Caco-2 (cell line): ENCODE data around the gene PHKB. TPM values are rescaled to one million over a fixed set of nuclear protein-coding genes. Genes with fewer than 3 reads are reported as not detected.

Experiments
- BruUV-seq: library from RNA; stranded (reverse); fragments of 400-500 nt; replicated peaks from 2 replicates; lab custom pipeline; 2021; lab: Mats Ljungman, UMichigan
- CTCF ChIA-PET: fragments of 300-600 bp; sonication (Branson Sonifier 250); formaldehyde crosslinking; loops from one replicate; lab custom pipeline; 2022; ENCODE audit warnings: antibody characterized with exemption; lab: Charles Lee
- POLR2A ChIA-PET: fragments of 300-600 bp; sonication (Branson Sonifier 250); formaldehyde crosslinking; loops from one replicate; lab custom pipeline; 2022; ENCODE audit warnings: antibody characterized with exemption; lab: Charles Lee
- DNase-seq, 2 experiments: peaks; one replicate each; pipeline versions ENCODE4 v3.0.0 to v3.0.0-alpha.2; 2020 to 2022
- H3K27me3 ChIP-seq: replicated peaks from 2 replicates; pipeline ENCODE4 v1.6.0; 2011; ENCODE audit warnings: low read length; ENCODE audit not compliant: control insufficient read depth, insufficient read depth
- H3K36me3 ChIP-seq: 2 replicates; pipeline ENCODE4 v1.5.1; 2011; ENCODE audit warnings: low read length; ENCODE audit not compliant: control insufficient read depth, insufficient read depth
- H3K4me1 ChIP-seq: fragments of 250-450 bp; sonication (Bioruptor Pico); 2 replicates; pipeline ENCODE4 v1.5.1; 2020; ENCODE audit warnings: mild to moderate bottlenecking
- H3K4me3 ChIP-seq: 2 replicates; pipeline ENCODE4 v1.5.1; 2011; ENCODE audit warnings: low read depth, mild to moderate bottlenecking, control low read depth, low read length
- H3K9me3 ChIP-seq: fragments of 250-450 bp; sonication (Bioruptor Pico); 2 replicates; pipeline ENCODE4 v1.5.1; 2020; ENCODE audit warnings: mild to moderate bottlenecking, moderate library complexity
- H3K27ac Mint-ChIP-seq: one replicate; pipeline ENCODE4 v1.8.0; 2022; ENCODE audit warnings: mixed read lengths; ENCODE audit not compliant: unreplicated experiment
- H3K27me3 Mint-ChIP-seq: one replicate; pipeline ENCODE4 v1.8.0; 2022; ENCODE audit warnings: mixed read lengths; ENCODE audit not compliant: insufficient read depth, unreplicated experiment
- H3K36me3 Mint-ChIP-seq: one replicate; pipeline ENCODE4 v1.8.0; 2022; ENCODE audit warnings: mild to moderate bottlenecking, mixed read lengths; ENCODE audit not compliant: insufficient read depth, unreplicated experiment
- H3K4me1 Mint-ChIP-seq: one replicate; pipeline ENCODE4 v1.8.0; 2022; ENCODE audit warnings: low read depth, mixed read lengths; ENCODE audit not compliant: unreplicated experiment
- H3K4me3 Mint-ChIP-seq: one replicate; pipeline ENCODE4 v1.8.0; 2022; ENCODE audit warnings: mild to moderate bottlenecking, moderate library complexity, mixed read lengths; ENCODE audit not compliant: unreplicated experiment
- H3K9me3 Mint-ChIP-seq: one replicate; pipeline ENCODE4 v1.8.0; 2022; ENCODE audit warnings: mixed read lengths; ENCODE audit not compliant: unreplicated experiment
- intact Hi-C: fragments of 100-400 bp; cut with micrococcal nuclease; formaldehyde crosslinking; loops from one replicate; pipeline ENCODE4 v1.10.0; 2022; ENCODE audit not compliant: unreplicated experiment
- total RNA-seq: library from RNA; stranded (reverse); gene quantifications from 2 replicates; pipeline ENCODE4 v1.2.3, GENCODE V29; 2022
- TF ChIP-seq, protein P1 (sequence below), 2 experiments: fragments of 200-600 bp in 1 of 2; IDR thresholded peaks; 1 replicate in 1 of 2; 2 replicates in 1 of 2; pipeline versions ENCODE4 v1.5.1 to v1.8.0; 2011 to 2022; ENCODE audit warnings: antibody characterized with exemption in 1 of 2, control low read depth in 1 of 2, inconsistent platforms in 1 of 2, low read depth in 1 of 2, low read length in 1 of 2, mild to moderate bottlenecking in 1 of 2, moderate library complexity in 1 of 2; ENCODE audit not compliant: insufficient read depth in 1 of 2, severe bottlenecking in 1 of 2, unreplicated experiment in 1 of 2

Gene PHKB
- total RNA-seq, 1 experiment from 2014 or later = 74.2 TPM

DNA sequence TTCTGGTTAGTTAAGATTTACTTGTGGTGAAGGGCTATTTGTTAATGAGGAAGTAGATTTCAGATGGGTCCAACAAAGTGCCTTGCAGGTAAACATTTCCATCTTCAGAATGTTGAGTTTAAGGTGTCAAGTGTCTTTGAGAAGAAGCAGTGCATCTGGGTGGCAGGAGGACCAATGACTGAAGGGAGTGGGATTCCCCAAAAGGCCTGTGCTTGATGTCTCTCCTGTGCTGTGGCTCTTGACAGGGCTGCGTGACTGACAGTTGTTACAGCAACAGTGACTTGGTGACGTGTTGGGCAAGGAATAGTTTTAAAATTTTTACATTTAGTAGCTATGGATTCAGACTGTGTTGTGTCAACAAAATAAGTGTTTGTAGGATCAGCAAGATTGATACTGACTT is 149.9 kb downstream of the PHKB start:
- intact Hi-C loops = no loop called here
- no peak for DNase-seq
- Mint-ChIP-seq H3K9me3 (no peaks in the 10 kb centered on the region), H3K36me3 (no peaks in the 10 kb centered on the region), H3K27ac (no peak overlapping the region), H3K4me3 (no peak overlapping the region), H3K4me1 (no peaks in the 10 kb centered on the region), H3K27me3 (no peaks in the 10 kb centered on the region)
- Histone ChIP-seq H3K9me3 (no peaks in the 10 kb centered on the region), H3K4me1 (no peaks in the 10 kb centered on the region), H3K27me3 (no peaks in the 10 kb centered on the region), H3K36me3 (no peaks in the 10 kb centered on the region), H3K4me3 (no peak overlapping the region)
- TF ChIP-seq, protein P1, sequence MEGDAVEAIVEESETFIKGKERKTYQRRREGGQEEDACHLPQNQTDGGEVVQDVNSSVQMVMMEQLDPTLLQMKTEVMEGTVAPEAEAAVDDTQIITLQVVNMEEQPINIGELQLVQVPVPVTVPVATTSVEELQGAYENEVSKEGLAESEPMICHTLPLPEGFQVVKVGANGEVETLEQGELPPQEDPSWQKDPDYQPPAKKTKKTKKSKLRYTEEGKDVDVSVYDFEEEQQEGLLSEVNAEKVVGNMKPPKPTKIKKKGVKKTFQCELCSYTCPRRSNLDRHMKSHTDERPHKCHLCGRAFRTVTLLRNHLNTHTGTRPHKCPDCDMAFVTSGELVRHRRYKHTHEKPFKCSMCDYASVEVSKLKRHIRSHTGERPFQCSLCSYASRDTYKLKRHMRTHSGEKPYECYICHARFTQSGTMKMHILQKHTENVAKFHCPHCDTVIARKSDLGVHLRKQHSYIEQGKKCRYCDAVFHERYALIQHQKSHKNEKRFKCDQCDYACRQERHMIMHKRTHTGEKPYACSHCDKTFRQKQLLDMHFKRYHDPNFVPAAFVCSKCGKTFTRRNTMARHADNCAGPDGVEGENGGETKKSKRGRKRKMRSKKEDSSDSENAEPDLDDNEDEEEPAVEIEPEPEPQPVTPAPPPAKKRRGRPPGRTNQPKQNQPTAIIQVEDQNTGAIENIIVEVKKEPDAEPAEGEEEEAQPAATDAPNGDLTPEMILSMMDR (IDR thresholded peaks at IDR 0.05; ENCODE audit: insufficient read depth in 1 of 2, low read depth in 1 of 2, low read length in 1 of 2, severe bottlenecking in 1 of 2, unreplicated experiment in 1 of 2) = no peak
- no TSS peak for BruUV-seq
- ChIA-PET CTCF (no interaction called here), POLR2A (no interaction called here)

DNA sequence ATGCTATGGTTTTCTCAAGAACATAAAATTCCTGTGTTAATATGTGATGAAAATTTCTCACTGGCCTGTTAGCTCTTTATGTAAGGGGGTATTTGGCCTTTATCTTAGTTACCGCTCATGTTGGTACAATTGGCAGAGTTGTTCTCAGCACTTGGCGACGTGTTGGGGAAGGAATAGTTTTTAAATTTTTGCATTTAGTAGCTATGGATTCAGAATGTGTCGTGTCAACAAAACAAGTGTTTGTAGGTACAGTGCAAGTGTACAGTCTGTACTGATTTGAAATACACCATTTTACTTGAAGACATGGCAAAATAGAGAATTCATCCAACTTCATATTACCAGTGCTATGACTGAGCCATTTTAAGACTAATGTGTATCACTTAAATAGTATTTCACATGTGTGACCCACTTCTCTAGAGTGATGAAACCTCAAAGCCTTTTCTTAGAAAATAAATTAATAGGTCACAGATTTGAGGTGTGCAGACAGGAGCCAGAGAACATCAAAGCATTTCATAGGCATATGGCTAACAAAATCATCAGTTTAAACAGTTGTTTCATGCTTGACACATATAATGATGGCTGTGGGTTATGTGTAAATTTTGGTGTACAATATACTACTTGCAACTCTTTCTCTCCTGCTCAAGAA is 150.8 kb downstream of the PHKB start:
- no peaks in the 10 kb centered on the region for H3K9me3 Mint-ChIP-seq
- BruUV-seq = no TSS peak

DNA sequence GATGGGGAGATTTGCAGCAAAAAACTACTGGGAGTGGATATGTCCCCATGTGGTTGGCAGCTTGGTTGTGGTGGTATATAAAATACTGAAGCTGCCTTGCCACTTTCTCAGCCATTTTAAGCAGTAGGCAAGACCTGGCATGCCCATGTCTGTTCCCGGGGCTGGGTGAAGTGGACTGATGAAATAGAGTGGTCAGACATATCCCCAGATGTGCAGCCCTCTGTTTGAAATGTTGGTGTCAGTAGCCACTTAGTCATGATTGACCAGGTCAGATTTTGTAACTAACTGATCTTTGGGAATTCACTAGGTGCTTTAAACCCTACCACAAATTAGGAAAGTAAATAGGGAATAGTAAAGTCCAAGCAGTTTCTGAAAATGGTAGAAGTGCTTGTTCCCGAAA is 151.6 kb downstream of the PHKB start:
- Mint-ChIP-seq H3K9me3 (no peaks in the 10 kb centered on the region), H3K36me3 (no peaks in the 10 kb centered on the region), H3K27me3 (no peaks in the 10 kb centered on the region), H3K27ac (no peak overlapping the region), H3K4me3 (no peak overlapping the region), H3K4me1 (peaks cover 6% of the 10 kb centered on the region)
- Histone ChIP-seq H3K36me3 (no peaks in the 10 kb centered on the region), H3K27me3 (no peaks in the 10 kb centered on the region), H3K4me3 (no peak overlapping the region), H3K9me3 (no peaks in the 10 kb centered on the region), H3K4me1 (peaks cover 5% of the 10 kb centered on the region; the same call in 1 of the 2 replicates)
- intact Hi-C loops = no loop called here
- ChIA-PET POLR2A (no interaction called here), CTCF (no interaction called here)
- TF ChIP-seq, protein P1 (IDR thresholded peaks at IDR 0.05; ENCODE audit: insufficient read depth in 1 of 2, low read depth in 1 of 2, low read length in 1 of 2, severe bottlenecking in 1 of 2, unreplicated experiment in 1 of 2) = no peak
- no TSS peak for BruUV-seq
- no peak for DNase-seq

More for the DNA sequence above, 150.8 kb downstream of the PHKB start:
- Mint-ChIP-seq H3K4me3 (no peak overlapping the region), H3K36me3 (no peaks in the 10 kb centered on the region), H3K27ac (no peak overlapping the region), H3K4me1 (no peaks in the 10 kb centered on the region), H3K27me3 (no peaks in the 10 kb centered on the region)
- Histone ChIP-seq H3K4me1 (no peaks in the 10 kb centered on the region), H3K9me3 (no peaks in the 10 kb centered on the region), H3K27me3 (no peaks in the 10 kb centered on the region), H3K36me3 (no peaks in the 10 kb centered on the region), H3K4me3 (no peak overlapping the region)
- intact Hi-C loops = no loop called here
- ChIA-PET POLR2A (no interaction called here), CTCF (no interaction called here)
- no peak for DNase-seq
- TF ChIP-seq, protein P1 (IDR thresholded peaks at IDR 0.05; ENCODE audit: insufficient read depth in 1 of 2, low read depth in 1 of 2, low read length in 1 of 2, severe bottlenecking in 1 of 2, unreplicated experiment in 1 of 2) = no peak
